Measurements from ENCODE around the gene EVPL. TPM values are rescaled to one million over a fixed set of nuclear protein-coding genes. Genes with fewer than 3 reads are reported as not detected.

Gene EVPL
- total and polyA plus RNA-seq, 8 donors, result 1.2 to 105 (median 9.0) TPM

DNA sequence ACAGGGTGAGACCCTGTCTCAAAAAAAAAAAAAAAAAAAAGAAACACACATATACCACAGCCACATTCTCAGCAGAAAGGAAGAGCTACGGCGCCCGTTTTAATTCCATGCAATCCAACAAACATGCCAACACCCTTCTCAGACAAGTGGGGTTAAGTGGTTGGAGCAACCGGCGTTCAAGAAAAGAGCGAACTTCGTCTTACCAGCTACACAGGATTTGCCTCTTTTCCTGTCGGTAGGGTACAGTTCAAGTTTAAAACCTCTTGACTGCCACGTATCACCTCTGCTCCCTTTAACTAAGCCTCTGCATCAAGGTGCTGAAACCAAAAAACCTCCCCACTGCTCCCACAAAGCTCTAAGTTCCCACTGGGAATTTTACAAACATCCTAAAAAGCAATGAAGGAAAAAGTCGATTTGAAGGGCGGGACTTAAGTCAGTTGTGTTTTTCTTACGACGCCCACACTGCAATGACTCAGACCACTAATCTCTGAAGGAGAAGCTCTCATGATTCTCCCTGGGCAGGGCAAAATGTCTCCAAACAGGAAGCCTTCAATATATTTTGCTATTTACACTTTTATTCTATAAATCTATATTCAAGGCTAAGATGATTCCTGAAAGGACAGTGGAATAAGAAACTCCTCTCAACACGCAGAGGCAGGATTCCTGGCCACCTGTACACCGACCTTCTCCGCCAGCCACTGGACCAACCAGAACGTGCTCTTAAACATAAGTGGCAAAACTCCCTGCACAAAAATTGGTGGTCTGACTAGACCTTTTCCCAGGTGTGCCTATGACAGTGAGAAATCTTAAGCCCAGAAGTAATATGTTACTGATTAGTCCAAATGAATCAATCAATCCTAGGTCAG is 26.4 kb upstream of the EVPL start:
- DNase-seq, result peak in 1 of 2 donors; percentile 53
- TF ChIP-seq POLR2A (IDR thresholded peaks at IDR 0.05) (no peak), EP300 (IDR thresholded peaks at IDR 0.05) (no peak), POLR2AphosphoS5 (IDR thresholded peaks at IDR 0.05) (no peak)
- TF ChIP-seq, protein P1, sequence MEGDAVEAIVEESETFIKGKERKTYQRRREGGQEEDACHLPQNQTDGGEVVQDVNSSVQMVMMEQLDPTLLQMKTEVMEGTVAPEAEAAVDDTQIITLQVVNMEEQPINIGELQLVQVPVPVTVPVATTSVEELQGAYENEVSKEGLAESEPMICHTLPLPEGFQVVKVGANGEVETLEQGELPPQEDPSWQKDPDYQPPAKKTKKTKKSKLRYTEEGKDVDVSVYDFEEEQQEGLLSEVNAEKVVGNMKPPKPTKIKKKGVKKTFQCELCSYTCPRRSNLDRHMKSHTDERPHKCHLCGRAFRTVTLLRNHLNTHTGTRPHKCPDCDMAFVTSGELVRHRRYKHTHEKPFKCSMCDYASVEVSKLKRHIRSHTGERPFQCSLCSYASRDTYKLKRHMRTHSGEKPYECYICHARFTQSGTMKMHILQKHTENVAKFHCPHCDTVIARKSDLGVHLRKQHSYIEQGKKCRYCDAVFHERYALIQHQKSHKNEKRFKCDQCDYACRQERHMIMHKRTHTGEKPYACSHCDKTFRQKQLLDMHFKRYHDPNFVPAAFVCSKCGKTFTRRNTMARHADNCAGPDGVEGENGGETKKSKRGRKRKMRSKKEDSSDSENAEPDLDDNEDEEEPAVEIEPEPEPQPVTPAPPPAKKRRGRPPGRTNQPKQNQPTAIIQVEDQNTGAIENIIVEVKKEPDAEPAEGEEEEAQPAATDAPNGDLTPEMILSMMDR (IDR thresholded peaks at IDR 0.05), result no peak
- H3K4me1 ChIP-seq, result peaks cover 0 to 33% (median 11%) of the 10 kb centered on the region in 4 donors
- H3K27me3 ChIP-seq, result no peaks in the 10 kb centered on the region
- WGBS, 5 donors, result 67 to 81% (median 79%) methylated on average over 17 of the region's 17 CpGs
- H3K9me3 ChIP-seq, result no peaks in the 10 kb centered on the region
- peak overlapping the region in 2 of 5 donors; percentile 38 to 47 for H3K27ac ChIP-seq
- intact Hi-C loops (cut with DNase I; ENCODE audit: low total_unique reads), result no loop called here
- H3K36me3 ChIP-seq, result peaks cover 63 to 100% (median 98%) of the 10 kb centered on the region in 4 donors
- H3K4me3 ChIP-seq, result no peak overlapping the region

DNA sequence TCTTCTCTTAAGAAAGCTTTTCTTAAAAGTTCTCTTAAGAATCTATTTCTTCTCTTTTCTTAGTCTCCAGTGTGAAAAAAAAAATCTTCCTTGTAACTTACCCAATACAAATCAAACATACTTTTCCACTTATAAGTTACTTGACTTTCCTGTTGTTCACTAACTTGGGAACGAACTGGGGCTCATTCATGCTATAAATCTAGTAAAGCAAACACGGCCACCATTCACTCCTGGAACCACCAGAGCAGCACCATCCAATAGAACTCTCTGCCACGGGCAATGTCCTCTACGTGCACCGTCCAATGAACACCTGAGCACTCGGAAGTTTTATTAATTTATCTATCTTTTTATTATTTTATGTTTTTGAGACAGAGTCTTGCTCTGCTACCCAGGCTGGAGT is 24.5 kb upstream of the EVPL start:
- Histone ChIP-seq H3K36me3 (peaks cover 63 to 100% (median 98%) of the 10 kb centered on the region in 4 donors), H3K27ac (no peak overlapping the region), H3K9me3 (no peaks in the 10 kb centered on the region), H3K4me1 (peaks cover 0 to 33% (median 11%) of the 10 kb centered on the region in 4 donors), H3K4me3 (no peak overlapping the region), H3K27me3 (no peaks in the 10 kb centered on the region)
- intact Hi-C loops (cut with DNase I; ENCODE audit: low total_unique reads), result no loop called here
- no peak for DNase-seq
- no peak for TF ChIP-seq POLR2A (IDR thresholded peaks at IDR 0.05)
- no peak for TF ChIP-seq EP300 (IDR thresholded peaks at IDR 0.05)
- no peak for TF ChIP-seq POLR2AphosphoS5 (IDR thresholded peaks at IDR 0.05)
- TF ChIP-seq, protein P1 (IDR thresholded peaks at IDR 0.05), result no peak
- WGBS, 5 donors, result 70 to 81% (median 78%) methylated on average over 6 of the region's 6 CpGs

DNA sequence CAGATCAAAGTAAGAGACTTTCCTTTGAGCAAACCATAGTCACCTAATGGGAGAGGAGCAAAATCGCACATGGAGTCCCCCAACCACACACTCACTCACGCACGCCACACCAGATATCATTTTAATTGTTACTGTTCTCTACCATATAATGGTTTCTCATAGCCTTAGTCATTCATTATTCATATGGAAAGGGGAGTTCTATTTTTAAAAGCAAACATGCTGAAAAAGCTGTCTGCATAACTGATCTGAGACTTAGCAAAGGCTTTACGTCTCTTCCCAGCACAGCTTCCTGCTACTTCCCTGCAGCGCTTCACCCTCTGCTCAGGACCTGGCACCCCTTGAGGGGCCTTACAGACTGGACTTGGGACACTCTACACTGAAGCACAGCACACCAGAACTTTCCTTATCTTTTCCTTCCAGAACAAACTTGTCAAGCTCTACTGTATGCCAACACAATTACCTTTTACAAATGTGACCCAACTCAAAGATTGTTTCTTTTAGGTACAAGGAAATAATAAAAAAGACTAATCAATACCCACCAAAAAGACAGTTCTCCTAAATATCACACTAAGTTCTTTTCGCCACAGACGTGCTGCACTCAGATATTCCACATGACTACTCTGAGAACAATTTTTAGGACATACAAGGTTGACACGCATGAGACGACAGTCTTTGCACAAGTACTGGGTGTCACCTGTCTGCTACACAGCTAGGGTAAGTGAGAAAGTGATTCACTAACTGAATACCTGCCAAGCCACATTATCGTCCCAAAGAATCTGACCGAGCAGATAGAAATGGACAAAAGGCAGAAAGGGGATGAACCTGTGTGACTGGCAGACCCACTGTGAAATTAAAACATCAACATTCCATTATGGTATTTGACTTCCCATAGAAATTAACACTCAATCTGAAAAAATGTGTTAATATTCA is 23.7 kb upstream of the EVPL start:
- DNase-seq, result peak in 1 of 2 donors; percentile 35
- no peak for TF ChIP-seq POLR2AphosphoS5 (IDR thresholded peaks at IDR 0.05)
- TF ChIP-seq, protein P1 (IDR thresholded peaks at IDR 0.05), result no peak

DNA sequence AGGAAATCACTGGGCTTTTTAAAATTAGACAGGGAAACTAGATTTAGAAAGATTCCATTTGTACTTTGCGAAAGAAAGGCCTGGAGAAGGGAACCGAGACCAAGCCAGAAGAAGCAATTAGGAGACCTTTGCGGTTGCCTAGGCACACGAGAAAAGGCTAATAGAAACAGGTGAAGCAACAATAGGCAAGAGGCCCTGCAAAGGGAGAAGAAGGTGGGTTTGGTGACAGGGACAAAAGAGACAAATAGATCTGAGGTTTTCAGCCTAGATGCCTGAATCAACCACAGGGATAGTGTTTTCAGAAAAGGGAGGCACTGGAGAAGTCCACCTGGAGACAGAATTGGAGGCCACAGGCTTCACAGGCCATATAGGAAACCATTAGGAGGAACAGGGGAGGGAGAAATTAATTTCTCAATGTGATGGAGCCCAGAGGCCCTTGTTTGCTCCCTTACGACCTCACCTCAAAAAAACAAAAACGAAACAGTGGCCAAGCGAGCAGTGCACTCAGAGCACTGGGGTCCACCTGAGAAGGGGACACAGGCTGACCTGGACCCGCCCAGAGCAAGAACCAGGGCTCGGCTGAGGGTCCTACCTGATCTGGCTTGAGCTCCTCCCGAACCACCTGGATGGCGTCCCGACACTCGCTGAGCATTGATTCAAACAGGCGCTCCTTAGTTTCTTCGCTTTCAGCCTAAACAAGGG is 22.9 kb upstream of the EVPL start:
- no peak for DNase-seq
- Histone ChIP-seq H3K27ac (no peak overlapping the region), H3K36me3 (peaks cover 64 to 100% (median 98%) of the 10 kb centered on the region in 4 donors), H3K27me3 (no peaks in the 10 kb centered on the region), H3K4me1 (peaks cover 0 to 31% (median 11%) of the 10 kb centered on the region in 4 donors), H3K9me3 (no peaks in the 10 kb centered on the region), H3K4me3 (no peak overlapping the region)
- TF ChIP-seq POLR2AphosphoS5 (IDR thresholded peaks at IDR 0.05), result no peak
- TF ChIP-seq, protein P1 (IDR thresholded peaks at IDR 0.05), result no peak
- TF ChIP-seq POLR2A (IDR thresholded peaks at IDR 0.05), result no peak
- no peak for TF ChIP-seq EP300 (IDR thresholded peaks at IDR 0.05)
- intact Hi-C loops (cut with DNase I; ENCODE audit: low total_unique reads), result no loop called here
- WGBS, 5 donors, result 88 to 95% (median 93%) methylated on average over 14 to 15 of the region's 15 CpGs

More for the DNA sequence above, 23.7 kb upstream of the EVPL start:
- Histone ChIP-seq H3K4me1 (peaks cover 0 to 33% (median 11%) of the 10 kb centered on the region in 4 donors), H3K9me3 (no peaks in the 10 kb centered on the region), H3K4me3 (no peak overlapping the region), H3K36me3 (peaks cover 62 to 100% (median 98%) of the 10 kb centered on the region in 4 donors), H3K27me3 (no peaks in the 10 kb centered on the region), H3K27ac (no peak overlapping the region)
- intact Hi-C loops (cut with DNase I; ENCODE audit: low total_unique reads), result no loop called here
- 76 to 88% (median 85%) methylated on average over 11 of the region's 11 CpGs for WGBS, 5 donors

Measured in stomach (tissue), 9 donors.